Hepatic stellate cell (primary cell): ENCODE data around the gene CLCNKB.
"Not testable (repeated sequence)": the region's sequence is repeated elsewhere in the genome, so short reads cannot be mapped to it uniquely, and the experiment has no call there.

Source experiments
- DNase-seq: peaks from one replicate; pipeline ENCODE4 v3.0.0; 2011; ENCODE audit warnings: low spot score

Gene CLCNKB

GRCh38 chr1:16043521-16043920 is at the start of gene CLCNKB:
Gene CLCNKB (plus strand): TSS chr1:16043782. CDS start chr1:16044493, 711 bp downstream.
- no peak for DNase-seq

DNA sequence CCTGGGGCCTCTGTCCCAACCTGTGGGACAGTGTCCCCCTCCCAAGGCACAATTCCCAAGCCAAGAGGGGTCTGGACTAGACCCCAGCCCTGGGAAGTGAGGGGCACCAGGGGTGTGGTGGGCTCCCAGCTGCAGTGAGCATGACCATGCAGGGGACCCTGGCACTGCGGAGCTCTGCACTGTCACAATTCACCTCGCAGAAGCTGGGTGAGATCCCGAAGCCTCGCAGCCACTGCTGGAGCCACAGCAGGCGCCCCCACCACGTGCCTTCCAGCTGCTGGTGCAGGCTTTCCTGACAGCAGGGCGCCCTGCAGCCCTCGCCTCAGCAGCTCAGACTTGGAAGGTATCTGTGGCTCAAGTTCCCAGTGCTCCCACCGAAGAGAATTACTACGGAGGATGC is 49.5 kb upstream of the CLCNKB start:
- no peak for DNase-seq

- DNase-seq: peak; percentile 87
These were observed 48.8 kb upstream of the CLCNKB start for GRCh38 chr1:15994590-15995351.

DNA sequence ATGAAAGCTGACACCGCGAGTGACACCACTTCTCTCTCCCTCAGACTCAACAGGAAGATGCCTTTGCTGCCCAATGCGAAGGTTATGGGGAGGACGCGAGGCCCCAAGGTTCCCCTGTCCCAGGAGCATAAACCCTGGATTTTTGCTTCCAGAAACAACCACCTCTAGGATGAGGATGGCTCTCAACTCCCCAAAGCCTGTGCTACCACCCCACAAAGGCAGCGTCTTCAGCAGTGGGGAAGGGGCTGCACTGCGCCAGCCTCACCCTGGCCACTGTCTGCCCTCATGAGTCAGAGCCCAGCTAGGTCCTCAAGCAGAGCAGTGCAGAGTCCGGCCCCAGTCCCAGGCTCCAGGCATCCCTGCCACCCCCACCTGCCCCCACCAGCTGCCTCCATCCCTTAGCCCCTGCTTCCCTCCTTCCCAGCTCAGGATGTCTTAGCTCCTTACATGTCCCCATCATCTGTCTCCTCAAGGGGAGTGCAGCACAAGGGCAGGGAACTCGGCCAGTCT is 46.5 kb upstream of the CLCNKB start:
- DNase-seq: no peak

DNA sequence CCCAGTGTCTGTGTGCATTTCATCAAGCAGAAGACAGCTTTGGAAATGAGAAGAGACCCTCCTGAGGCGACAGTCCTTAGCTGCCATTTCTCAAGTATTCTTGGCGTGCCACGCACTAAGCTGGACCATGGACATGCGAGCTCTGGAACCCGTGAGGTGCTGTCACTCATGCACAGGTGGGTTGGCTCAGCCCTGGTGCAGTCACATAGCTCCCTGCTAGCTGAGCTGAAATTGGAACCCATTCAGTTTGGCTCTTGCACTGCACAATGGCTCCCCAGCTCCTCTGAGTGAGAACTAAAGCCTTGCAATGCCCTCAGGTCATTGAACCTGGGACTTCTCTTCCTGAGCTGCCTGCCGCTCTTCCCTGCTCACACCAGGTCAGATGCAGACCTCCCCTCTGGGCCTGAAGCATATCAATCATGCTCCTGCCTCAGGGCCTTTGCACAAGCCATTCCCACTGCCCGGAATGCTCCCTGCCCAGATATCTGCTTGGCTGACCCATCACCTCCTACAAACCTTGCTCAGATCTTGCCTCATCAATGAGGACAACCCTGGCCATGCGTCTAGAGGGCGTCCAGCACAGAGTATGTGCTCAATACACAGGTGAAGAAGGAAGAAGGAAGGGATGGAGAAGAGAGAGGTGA is 45.8 kb upstream of the CLCNKB start:
- no peak for DNase-seq

DNA sequence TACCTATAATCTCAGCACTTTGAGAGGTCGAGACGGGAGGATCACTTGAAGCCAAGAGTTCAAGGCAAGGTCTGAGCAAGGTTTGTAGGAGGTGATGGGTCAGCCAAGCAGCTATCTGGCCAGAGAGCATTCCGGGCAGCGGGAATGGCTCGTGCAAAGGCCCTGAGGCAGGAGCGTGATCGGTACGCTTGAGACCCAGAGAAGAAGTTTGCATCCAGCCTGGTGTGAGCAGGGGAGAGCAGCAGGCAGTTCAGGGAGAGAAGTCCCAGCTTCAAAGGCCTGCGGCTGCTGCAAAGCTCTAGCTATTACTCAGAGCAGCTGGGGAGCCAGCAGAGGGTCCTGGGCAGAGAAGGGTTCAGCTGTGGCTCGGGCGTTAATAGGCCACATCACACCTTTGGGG is 44.7 kb upstream of the CLCNKB start:
- no peak for DNase-seq

DNA sequence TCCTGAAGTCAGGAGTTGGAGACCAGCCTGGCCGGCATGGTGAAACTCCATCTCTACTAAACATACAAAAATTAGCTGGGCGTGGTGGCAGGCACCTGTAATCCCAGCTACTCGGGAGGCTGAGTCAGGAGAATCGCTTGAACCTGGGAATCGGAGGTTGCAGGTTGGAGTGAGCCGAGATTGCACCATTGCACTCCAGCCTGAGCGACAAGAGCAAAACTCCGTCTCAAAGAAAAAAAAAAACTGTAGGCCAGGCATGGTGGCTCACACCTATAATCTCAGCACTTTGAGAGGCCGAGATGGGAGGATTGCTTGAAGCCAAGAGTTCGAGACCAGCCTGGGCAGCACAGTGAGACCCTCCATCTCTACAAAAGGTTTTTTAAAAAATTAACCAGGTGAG is 42.3 kb upstream of the CLCNKB start:
- not testable (repeated sequence) for DNase-seq

- no peak for DNase-seq
These were observed 38.0 kb upstream of the CLCNKB start for GRCh38 chr1:16005597-16005996.

DNA sequence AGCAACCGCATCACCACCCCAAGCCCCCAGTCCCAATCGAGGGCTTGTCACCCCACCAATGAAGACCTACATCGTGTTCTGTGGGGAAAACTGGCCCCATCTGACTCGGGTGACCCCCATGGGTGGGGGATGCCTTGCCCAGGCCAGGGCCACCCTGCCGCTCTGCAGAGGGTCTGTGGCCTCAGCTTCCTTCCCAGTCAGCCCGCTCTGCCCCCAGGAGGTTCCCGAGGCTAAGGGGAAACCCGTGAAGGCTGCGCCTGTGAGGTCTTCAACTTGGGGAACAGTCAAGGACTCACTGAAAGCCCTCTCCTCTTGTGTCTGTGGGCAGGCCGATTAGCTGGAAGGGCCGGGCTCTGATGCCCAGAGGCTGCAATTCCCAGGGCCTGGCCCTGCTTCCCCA is 37.6 kb upstream of the CLCNKB start:
- no peak for DNase-seq

- DNase-seq: no peak
These were observed 36.8 kb upstream of the CLCNKB start for GRCh38 chr1:16006552-16007485.

DNA sequence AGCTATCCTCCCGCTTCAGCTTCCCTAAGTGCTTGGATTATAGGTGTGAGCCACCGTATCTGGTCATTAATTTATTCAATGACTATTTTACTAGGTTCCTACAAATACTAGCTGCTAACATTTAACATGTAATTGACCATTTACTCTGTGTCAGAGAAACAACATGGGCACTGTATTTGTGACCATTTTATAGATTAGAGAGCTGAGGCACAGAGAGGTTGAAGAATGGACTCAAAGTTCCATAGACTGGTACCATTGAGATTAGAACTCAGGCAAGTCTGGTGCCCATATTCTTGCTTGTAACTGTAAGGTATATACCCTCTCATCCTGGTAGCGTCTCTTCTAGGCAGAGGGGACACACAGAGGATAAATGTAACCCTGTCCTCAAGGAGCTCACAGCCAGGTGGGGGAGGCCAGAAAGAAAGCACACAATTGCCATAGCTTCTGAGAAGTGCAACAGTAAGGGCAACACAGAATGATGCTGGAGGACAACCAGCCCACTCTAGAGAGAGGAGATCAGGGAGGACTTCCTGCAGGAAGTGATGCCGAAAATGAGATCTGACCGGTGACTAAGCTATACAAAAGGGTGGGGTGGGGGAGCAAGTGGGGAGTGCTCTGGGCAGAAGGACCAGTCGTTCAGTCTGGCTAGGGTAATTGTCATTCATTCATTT is 35.8 kb upstream of the CLCNKB start:
- no peak for DNase-seq

DNA sequence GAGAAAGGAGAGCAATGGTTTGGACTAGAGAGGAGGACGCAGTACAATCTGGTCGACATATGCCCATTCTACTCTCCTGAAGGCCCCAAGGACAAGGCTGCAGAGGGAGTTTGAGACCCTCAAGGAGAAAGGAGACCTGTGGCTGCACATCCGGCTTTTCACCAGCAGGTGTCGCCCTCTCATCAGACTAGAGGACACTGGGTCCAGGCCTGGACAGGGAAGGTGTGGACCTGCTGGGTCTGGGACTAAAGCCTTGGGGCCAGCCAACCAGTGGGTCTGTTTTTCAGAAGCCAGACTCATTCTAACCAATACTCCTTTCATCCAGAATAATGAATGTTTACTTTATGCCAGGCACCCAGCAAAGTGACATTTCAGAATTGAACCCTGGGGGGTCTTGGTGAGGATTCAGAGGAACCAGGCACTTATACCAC is 34.5 kb upstream of the CLCNKB start:
- DNase-seq: peak; percentile 84

DNA sequence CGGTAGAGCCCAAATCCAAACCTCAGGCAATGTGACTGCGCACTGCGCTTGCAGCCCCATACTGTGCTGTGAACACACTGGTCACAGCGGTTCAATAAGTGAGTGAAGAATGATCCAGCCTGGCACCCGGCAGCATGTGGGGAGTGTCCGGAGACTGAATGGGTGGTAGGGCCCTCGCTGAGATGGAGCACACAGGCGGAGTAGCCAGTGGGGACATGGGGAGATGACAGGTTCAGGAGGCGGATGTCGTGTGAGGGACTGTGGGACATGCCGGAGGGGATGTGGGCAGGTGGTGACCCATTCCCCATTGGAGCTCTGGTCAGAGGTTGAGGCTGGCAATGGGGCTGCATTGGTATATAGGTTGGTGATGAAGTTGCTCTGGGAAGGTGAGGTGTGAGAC is 33.9 kb upstream of the CLCNKB start:
- DNase-seq: no peak

DNA sequence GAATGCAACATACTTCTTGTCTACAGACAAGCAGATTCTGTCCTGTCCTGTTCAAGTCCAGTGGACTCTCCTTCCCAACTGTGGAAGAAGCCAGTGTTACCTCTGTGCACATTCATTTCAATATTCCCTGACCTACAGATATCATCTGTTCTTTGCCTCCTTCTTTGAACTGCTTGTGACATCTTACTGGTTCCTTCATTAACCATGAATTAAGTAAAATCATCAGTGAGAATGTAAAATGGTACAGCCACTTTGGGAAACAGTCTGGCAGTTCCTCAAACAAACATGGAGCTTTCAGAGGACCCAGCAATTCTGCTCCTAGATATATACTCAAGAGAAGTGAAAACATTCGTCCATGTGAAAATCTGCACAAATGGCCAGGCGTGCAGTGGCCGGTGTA is 32.7 kb upstream of the CLCNKB start:
- no peak for DNase-seq

GRCh38 chr1:16011936-16012589 is 31.5 kb upstream of the CLCNKB start:
- no peak for DNase-seq

DNA sequence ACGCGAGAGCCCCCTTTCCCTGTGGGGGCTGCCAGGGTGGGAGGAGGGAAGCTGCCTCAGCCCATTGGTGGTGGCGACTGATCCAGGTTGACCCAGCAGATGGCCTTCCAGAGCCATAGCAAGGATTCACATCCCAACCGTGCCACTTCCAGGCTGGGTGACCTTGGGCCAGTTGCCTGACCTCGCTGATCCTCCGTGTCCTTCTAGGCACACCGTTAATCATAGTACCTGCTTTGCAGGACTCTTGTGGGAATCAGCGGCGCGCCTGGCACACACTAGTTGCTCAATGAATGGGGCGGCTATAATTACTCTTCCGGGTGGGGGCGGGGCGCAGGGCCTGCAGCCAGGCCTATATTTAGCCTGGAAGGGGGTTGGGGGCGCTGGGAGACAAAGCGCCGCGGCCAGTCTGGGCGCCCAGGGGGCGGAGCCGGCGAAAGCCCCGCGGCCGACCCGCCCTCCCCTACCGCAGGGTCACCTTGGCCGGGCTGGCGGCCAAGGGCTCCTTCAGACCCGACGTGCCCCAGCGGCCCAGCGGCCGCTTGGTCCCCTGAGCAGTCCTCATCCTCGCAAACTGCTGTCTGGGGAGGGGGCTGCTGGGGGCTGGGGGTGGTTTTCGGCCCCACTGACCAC is 30.9 kb upstream of the CLCNKB start:
- peak; percentile 81 for DNase-seq

DNA sequence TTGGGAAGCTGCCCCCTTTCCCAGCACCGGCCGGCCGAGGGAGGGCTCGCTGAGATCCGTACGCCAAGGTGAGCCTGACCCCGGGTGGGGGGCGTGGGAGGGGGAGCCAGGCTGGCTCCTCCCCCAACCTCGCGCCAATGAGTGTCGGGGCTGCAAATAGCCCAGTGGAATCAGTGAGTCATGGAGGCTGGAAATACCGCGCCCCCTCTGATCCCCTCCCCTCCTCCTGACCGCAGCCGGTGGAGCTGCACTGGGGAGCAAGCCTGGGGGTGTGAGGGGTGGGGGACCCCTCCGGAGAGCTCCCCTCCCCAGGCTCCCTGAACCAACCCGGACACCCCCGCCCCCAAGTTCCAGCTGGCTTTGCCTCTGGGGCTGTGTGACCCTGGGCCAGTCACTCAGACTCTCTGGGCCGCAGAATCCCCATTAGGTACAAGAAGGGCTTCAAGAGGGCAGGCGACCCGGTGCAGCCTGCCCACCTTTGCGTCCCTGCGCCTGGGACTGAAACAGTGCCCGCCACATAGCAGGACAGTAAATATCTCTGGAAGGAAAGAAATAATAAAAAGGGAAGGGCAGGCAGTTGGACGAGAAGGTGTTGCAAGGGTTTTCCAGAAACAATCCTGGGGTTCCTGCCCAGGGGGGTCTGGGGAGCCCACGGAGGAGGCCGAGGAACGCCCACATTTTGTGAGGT is 30.2 kb upstream of the CLCNKB start:
- peak; percentile 91 for DNase-seq

GRCh38 chr1:16013908-16014258 is 29.7 kb upstream of the CLCNKB start:
- DNase-seq: no peak

- no peak for DNase-seq
These were observed 28.8 kb upstream of the CLCNKB start for GRCh38 chr1:16014509-16015482.
